WTC11 (cell line): Measurements from ENCODE around the gene SLC25A12. TPM values are rescaled to one million over a fixed set of nuclear protein-coding genes. Genes with fewer than 3 reads are reported as not detected.

Experiments
- ATAC-seq: fragments of 200-7000 bp; cut with Tn5 transposase; 2 replicates; pipeline ENCODE4 v1.10.0; 2021; ENCODE audit warnings: mild to moderate bottlenecking, moderate library complexity
- CTCF ChIA-PET: fragments of 300-600 bp; sonication (Branson Sonifier 250); formaldehyde crosslinking; loops from one replicate; lab custom pipeline; 2021; ENCODE audit warnings: antibody characterized with exemption; lab: Charles Lee
- POLR2A ChIA-PET: fragments of 350-600 bp; sonication (Branson Sonifier 250); formaldehyde crosslinking; loops from one replicate; lab custom pipeline; 2021; ENCODE audit warnings: antibody characterized with exemption; lab: Charles Lee
- DNase-seq: peaks from one replicate; pipeline ENCODE4 v3.0.0; 2021; ENCODE audit warnings: low spot score
- H3K27ac Mint-ChIP-seq: 2 replicates; pipeline ENCODE4 v1.8.0; 2021; ENCODE audit warnings: mixed read lengths
- H3K27me3 Mint-ChIP-seq: 2 replicates; pipeline ENCODE4 v1.8.0; 2021; ENCODE audit warnings: low read depth, mild to moderate bottlenecking, moderate library complexity, mixed read lengths
- H3K36me3 Mint-ChIP-seq: 2 replicates; pipeline ENCODE4 v1.8.0; 2021; ENCODE audit warnings: mixed read lengths
- H3K4me1 Mint-ChIP-seq: 2 replicates; pipeline ENCODE4 v1.8.0; 2022; ENCODE audit warnings: mixed read lengths
- H3K4me3 Mint-ChIP-seq: 2 replicates; pipeline ENCODE4 v1.8.0; 2021; ENCODE audit warnings: mild to moderate bottlenecking, moderate library complexity, mixed read lengths
- H3K9me3 Mint-ChIP-seq: 2 replicates; pipeline ENCODE4 v1.8.0; 2021; ENCODE audit warnings: mixed read lengths
- AR ChIP-seq: fragments of 250-450 bp; sonication (Bioruptor Pico); IDR thresholded peaks from 2 replicates; pipeline ENCODE4 v1.9.0; 2021; ENCODE audit warnings: mild to moderate bottlenecking
- ATF2 ChIP-seq: sonication (generic); formaldehyde crosslinking; IDR thresholded peaks from 2 replicates; pipeline ENCODE4 v1.8.1; 2022; ENCODE audit warnings: low read depth, missing genetic modification reagents, borderline replicate concordance
- ATF3 ChIP-seq: sonication (generic); formaldehyde crosslinking; conservative IDR thresholded peaks from 2 replicates; pipeline ENCODE4 v1.8.1; 2022; ENCODE audit warnings: mild to moderate bottlenecking, missing genetic modification reagents
- CREM ChIP-seq: sonication (generic); formaldehyde crosslinking; IDR thresholded peaks from 2 replicates; pipeline ENCODE4 v1.8.1; 2022; ENCODE audit warnings: mild to moderate bottlenecking, missing genetic modification reagents, moderate library complexity
- E2F5 ChIP-seq: sonication (generic); formaldehyde crosslinking; IDR thresholded peaks from 2 replicates; pipeline ENCODE4 v1.8.1; 2022; ENCODE audit warnings: mild to moderate bottlenecking, moderate library complexity, missing genetic modification reagents
- ERG ChIP-seq: fragments of 250-450 bp; sonication (Bioruptor Pico); IDR thresholded peaks from 2 replicates; pipeline ENCODE4 v1.8.0; 2021; ENCODE audit warnings: mild to moderate bottlenecking
- ESRRA ChIP-seq: sonication (generic); formaldehyde crosslinking; IDR thresholded peaks from 2 replicates; pipeline ENCODE4 v1.8.1; 2022; ENCODE audit warnings: mild to moderate bottlenecking, missing genetic modification reagents, borderline replicate concordance
- FOXK1 ChIP-seq: sonication (generic); formaldehyde crosslinking; IDR thresholded peaks from 2 replicates; pipeline ENCODE4 v1.8.0; 2022; ENCODE audit warnings: mild to moderate bottlenecking, moderate library complexity, missing genetic modification reagents
- FOXP1 ChIP-seq: sonication (generic); formaldehyde crosslinking; IDR thresholded peaks from 2 replicates; pipeline ENCODE4 v1.8.0; 2022; ENCODE audit warnings: missing genetic modification reagents, mild to moderate bottlenecking, moderate library complexity, borderline replicate concordance
- FOXP4 ChIP-seq: sonication (generic); formaldehyde crosslinking; IDR thresholded peaks from 2 replicates; pipeline ENCODE4 v1.8.0; 2022; ENCODE audit warnings: mild to moderate bottlenecking, missing genetic modification reagents
- GABPB1 ChIP-seq: sonication (generic); formaldehyde crosslinking; IDR thresholded peaks from 2 replicates; pipeline ENCODE4 v1.8.1; 2023; ENCODE audit warnings: mild to moderate bottlenecking, missing genetic modification reagents
- GTF2I ChIP-seq: fragments of 250-450 bp; sonication (Bioruptor Pico); conservative IDR thresholded peaks from 2 replicates; pipeline ENCODE4 v1.4.0; 2021; ENCODE audit warnings: mild to moderate bottlenecking
- MYBL2 ChIP-seq: sonication (generic); formaldehyde crosslinking; IDR thresholded peaks from 2 replicates; pipeline ENCODE4 v1.8.1; 2023; ENCODE audit warnings: mild to moderate bottlenecking, moderate library complexity, missing genetic modification reagents
- SMAD3 ChIP-seq: sonication (generic); formaldehyde crosslinking; IDR thresholded peaks from 2 replicates; pipeline ENCODE4 v1.8.0; 2022; ENCODE audit warnings: missing genetic modification reagents, mild to moderate bottlenecking, borderline replicate concordance
- TCF7 ChIP-seq: sonication (generic); formaldehyde crosslinking; IDR thresholded peaks from 2 replicates; pipeline ENCODE4 v1.8.0; 2022; ENCODE audit warnings: mild to moderate bottlenecking, low read depth, missing genetic modification reagents, moderate library complexity
- TEAD4 ChIP-seq: sonication (generic); formaldehyde crosslinking; IDR thresholded peaks from 2 replicates; pipeline ENCODE4 v1.8.0; 2022; ENCODE audit warnings: mild to moderate bottlenecking, missing genetic modification reagents
- ZNF512 ChIP-seq: sonication (generic); formaldehyde crosslinking; IDR thresholded peaks from 2 replicates; pipeline ENCODE4 v1.8.1; 2022; ENCODE audit warnings: missing genetic modification reagents, borderline replicate concordance
- ZSCAN18 ChIP-seq: fragments of 250-450 bp; sonication (Bioruptor Pico); IDR thresholded peaks from 2 replicates; pipeline ENCODE4 v2.1.2; 2022; ENCODE audit warnings: mild to moderate bottlenecking, moderate library complexity
- total RNA-seq: library from RNA; stranded (reverse); gene quantifications from 3 replicates; pipeline ENCODE4 v1.2.3, GENCODE V29; 2021

SLC25A12 gene
- total RNA-seq, 1 experiment from 2014 or later, result 9.0 TPM

- Mint-ChIP-seq H3K27ac (no peak overlapping the region), H3K4me1 (no peaks in the 10 kb centered on the region), H3K9me3 (no peaks in the 10 kb centered on the region)
- POLR2A ChIA-PET, result no interaction called here
- TF ChIP-seq ATF3 (CRISPR knock-in tag) (no peak), FOXP4 (CRISPR knock-in tag) (no peak), FOXP1 (CRISPR knock-in tag) (no peak)
- TF ChIP-seq, all 79 proteins: peak for 0
- DNase-seq (no peak), ATAC-seq (no peak)
- Mint-ChIP-seq H3K27me3 (no peaks in the 10 kb centered on the region), H3K4me3 (no peak overlapping the region), H3K36me3 (peaks cover 5% of the 10 kb centered on the region)
- CTCF ChIA-PET, result no interaction called here
Measured at GRCh38 chr2:171862501-171862900, 31.5 kb downstream of the SLC25A12 start.

GRCh38 chr2:171858397-171858958, 35.6 kb downstream of the SLC25A12 start:
- CTCF ChIA-PET, result no interaction called here
- DNase-seq (no peak), ATAC-seq (no peak)
- Mint-ChIP-seq H3K27me3 (no peaks in the 10 kb centered on the region), H3K4me3 (no peak overlapping the region), H3K4me1 (no peaks in the 10 kb centered on the region), H3K27ac (no peak overlapping the region), H3K9me3 (no peaks in the 10 kb centered on the region), H3K36me3 (no peaks in the 10 kb centered on the region)
- POLR2A ChIA-PET, result no interaction called here
- TF ChIP-seq CREM (CRISPR knock-in tag) (no peak), GTF2I (CRISPR knock-in tag) (no peak), ESRRA (no peak), AR (no peak), FOXP1 (CRISPR knock-in tag) (no peak), TCF7 (CRISPR knock-in tag) (no peak), SMAD3 (no peak), E2F5 (CRISPR knock-in tag) (no peak), ERG (CRISPR knock-in tag) (no peak), ZSCAN18 (no peak), TEAD4 (CRISPR knock-in tag) (no peak), ATF2 (CRISPR knock-in tag) (no peak), MYBL2 (CRISPR knock-in tag) (no peak), GABPB1 (no peak), ZNF512 (CRISPR knock-in tag) (no peak), FOXK1 (CRISPR knock-in tag) (no peak)
